B cell (primary cell): Measurements from ENCODE around the gene MTUS2.

Source experiments
- EZH2 ChIP-seq: IDR thresholded peaks from 2 replicates; pipeline ENCODE4 v1.6.1; 2012; ENCODE audit warnings: borderline replicate concordance, low read depth, mild to moderate bottlenecking, moderate library complexity, low read length; ENCODE audit not compliant: insufficient read depth, poor library complexity, severe bottlenecking
- TF ChIP-seq, protein P1 (sequence below): fragments of 200-600 bp; IDR thresholded peaks from one replicate; pipeline ENCODE4 v1.8.0; 2022; ENCODE audit warnings: antibody characterized with exemption, mild to moderate bottlenecking

DNA sequence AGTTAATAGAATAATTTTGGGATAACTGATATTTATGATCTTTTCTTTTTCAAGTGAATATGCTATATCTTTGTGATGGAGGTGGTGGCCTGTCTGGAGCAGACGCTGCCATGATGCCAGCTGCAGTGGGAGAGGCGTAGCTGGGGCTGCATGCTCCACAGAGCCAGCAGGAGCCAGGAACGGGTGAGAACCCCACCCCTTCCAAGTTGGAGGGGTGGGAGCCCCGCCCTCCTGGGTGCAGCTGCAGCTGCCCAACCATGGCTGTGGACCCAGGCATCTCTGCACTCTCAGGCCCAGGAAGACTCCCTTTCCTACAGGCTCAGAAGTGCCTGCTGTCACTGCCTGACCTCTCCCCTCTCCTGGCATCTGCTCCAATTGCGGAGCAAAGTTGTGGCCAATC is 402.3 kb downstream of the MTUS2 start:
- TF ChIP-seq, protein P1, sequence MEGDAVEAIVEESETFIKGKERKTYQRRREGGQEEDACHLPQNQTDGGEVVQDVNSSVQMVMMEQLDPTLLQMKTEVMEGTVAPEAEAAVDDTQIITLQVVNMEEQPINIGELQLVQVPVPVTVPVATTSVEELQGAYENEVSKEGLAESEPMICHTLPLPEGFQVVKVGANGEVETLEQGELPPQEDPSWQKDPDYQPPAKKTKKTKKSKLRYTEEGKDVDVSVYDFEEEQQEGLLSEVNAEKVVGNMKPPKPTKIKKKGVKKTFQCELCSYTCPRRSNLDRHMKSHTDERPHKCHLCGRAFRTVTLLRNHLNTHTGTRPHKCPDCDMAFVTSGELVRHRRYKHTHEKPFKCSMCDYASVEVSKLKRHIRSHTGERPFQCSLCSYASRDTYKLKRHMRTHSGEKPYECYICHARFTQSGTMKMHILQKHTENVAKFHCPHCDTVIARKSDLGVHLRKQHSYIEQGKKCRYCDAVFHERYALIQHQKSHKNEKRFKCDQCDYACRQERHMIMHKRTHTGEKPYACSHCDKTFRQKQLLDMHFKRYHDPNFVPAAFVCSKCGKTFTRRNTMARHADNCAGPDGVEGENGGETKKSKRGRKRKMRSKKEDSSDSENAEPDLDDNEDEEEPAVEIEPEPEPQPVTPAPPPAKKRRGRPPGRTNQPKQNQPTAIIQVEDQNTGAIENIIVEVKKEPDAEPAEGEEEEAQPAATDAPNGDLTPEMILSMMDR = no peak
- no peak for TF ChIP-seq EZH2
